HL-60 (cell line): ENCODE measurements around the gene HIP1R.
A peak's percentile ranks its signal among the peaks of the same experiment; 100 is the strongest.

ENCODE experiments used
- DNase-seq, 2 experiments: peaks; one replicate each; pipeline ENCODE4 v3.0.0-alpha.2; 2010 to 2020; ENCODE audit warnings: low read depth in 1 of 2, low spot score in 1 of 2
- H3K27ac ChIP-seq: fragments of 250-450 bp; sonication (Bioruptor Pico); replicated peaks from 2 replicates; pipeline ENCODE4 v1.5.1; 2020; ENCODE audit warnings: mild to moderate bottlenecking, moderate library complexity
- H3K27me3 ChIP-seq: fragments of 250-450 bp; sonication (Bioruptor Pico); 2 replicates; pipeline ENCODE4 v1.5.1; 2021; ENCODE audit warnings: mild to moderate bottlenecking, moderate library complexity; ENCODE audit not compliant: insufficient read depth, poor library complexity, severe bottlenecking
- H3K4me3 ChIP-seq: replicated peaks from 2 replicates; pipeline ENCODE4 v1.5.1; 2011; ENCODE audit warnings: mild to moderate bottlenecking, control low read depth, low read length; ENCODE audit not compliant: insufficient read depth
- GABPA ChIP-seq: IDR thresholded peaks from 2 replicates; pipeline ENCODE4 v1.6.1; 2012; ENCODE audit warnings: low read depth
- POLR2AphosphoS5 ChIP-seq: IDR thresholded peaks from 2 replicates; pipeline ENCODE4 v1.6.1; 2012; ENCODE audit warnings: low read depth
- SPI1 ChIP-seq: IDR thresholded peaks from 2 replicates; pipeline ENCODE4 v1.6.1; 2012; ENCODE audit warnings: low read depth, mild to moderate bottlenecking, borderline replicate concordance
- TF ChIP-seq, protein P1 (sequence below): IDR thresholded peaks from one replicate; pipeline ENCODE4 v1.5.1; 2011; ENCODE audit warnings: low read length, control low read depth, inconsistent platforms; ENCODE audit not compliant: insufficient read depth
- TF ChIP-seq, protein P2 (sequence below): IDR thresholded peaks from 2 replicates; pipeline ENCODE4 v1.6.1; 2012; ENCODE audit warnings: low read depth; ENCODE audit not compliant: insufficient replicate concordance

Gene HIP1R

DNA sequence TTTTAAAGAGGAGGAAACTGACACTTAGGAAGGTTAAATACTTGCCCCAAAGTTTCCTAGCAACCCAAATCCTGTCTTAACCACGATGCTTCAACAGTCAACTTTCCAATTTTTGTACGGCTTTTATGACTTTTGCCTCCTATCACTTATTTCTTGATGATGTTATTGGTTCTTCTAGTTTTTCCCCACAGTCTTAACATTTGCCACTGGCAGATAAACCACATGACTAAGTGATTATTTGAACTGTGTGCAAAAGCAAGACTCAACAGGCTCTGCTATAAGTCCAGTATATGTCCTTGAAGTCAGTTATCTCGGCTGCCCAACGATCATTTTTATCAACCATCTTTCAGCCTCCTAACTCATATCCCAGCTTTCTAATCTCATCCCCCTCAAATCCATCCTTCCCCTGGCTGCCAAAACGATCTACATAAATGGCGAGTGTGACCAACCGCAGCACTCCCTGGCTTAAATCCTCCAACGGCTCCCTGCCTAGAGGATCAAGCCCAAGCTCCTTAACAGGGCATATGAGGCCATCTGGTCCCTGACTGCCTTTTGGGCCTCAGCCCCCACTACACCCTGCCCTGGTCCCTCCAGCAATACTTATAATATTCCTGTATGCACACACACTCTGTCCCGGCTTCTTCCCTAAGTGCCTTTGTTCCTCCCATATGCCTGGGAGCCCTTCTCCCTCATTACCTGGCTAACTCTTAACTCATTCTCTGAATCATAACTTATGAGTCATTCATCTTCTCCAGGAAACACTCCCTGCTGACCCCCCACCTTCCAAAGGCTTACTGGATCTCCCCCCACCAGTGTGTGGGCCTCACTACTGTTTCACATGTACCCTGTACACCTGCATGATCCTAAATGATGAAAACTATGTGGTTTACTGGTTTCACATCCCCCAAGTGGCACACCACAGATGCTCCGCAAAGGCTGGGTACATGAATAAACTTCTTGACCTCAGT, 51.9 kb downstream of the HIP1R start:
- DNase-seq = peak in 1 of 2 experiments; percentile 52
- H3K27ac ChIP-seq = peak overlapping the region; percentile 72; the same call in 1 of the 2 replicates
- TF ChIP-seq SPI1 = no peak
- no peak for TF ChIP-seq POLR2AphosphoS5
- TF ChIP-seq GABPA = no peak
- TF ChIP-seq, protein P1, sequence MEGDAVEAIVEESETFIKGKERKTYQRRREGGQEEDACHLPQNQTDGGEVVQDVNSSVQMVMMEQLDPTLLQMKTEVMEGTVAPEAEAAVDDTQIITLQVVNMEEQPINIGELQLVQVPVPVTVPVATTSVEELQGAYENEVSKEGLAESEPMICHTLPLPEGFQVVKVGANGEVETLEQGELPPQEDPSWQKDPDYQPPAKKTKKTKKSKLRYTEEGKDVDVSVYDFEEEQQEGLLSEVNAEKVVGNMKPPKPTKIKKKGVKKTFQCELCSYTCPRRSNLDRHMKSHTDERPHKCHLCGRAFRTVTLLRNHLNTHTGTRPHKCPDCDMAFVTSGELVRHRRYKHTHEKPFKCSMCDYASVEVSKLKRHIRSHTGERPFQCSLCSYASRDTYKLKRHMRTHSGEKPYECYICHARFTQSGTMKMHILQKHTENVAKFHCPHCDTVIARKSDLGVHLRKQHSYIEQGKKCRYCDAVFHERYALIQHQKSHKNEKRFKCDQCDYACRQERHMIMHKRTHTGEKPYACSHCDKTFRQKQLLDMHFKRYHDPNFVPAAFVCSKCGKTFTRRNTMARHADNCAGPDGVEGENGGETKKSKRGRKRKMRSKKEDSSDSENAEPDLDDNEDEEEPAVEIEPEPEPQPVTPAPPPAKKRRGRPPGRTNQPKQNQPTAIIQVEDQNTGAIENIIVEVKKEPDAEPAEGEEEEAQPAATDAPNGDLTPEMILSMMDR = no peak
- TF ChIP-seq, protein P2, sequence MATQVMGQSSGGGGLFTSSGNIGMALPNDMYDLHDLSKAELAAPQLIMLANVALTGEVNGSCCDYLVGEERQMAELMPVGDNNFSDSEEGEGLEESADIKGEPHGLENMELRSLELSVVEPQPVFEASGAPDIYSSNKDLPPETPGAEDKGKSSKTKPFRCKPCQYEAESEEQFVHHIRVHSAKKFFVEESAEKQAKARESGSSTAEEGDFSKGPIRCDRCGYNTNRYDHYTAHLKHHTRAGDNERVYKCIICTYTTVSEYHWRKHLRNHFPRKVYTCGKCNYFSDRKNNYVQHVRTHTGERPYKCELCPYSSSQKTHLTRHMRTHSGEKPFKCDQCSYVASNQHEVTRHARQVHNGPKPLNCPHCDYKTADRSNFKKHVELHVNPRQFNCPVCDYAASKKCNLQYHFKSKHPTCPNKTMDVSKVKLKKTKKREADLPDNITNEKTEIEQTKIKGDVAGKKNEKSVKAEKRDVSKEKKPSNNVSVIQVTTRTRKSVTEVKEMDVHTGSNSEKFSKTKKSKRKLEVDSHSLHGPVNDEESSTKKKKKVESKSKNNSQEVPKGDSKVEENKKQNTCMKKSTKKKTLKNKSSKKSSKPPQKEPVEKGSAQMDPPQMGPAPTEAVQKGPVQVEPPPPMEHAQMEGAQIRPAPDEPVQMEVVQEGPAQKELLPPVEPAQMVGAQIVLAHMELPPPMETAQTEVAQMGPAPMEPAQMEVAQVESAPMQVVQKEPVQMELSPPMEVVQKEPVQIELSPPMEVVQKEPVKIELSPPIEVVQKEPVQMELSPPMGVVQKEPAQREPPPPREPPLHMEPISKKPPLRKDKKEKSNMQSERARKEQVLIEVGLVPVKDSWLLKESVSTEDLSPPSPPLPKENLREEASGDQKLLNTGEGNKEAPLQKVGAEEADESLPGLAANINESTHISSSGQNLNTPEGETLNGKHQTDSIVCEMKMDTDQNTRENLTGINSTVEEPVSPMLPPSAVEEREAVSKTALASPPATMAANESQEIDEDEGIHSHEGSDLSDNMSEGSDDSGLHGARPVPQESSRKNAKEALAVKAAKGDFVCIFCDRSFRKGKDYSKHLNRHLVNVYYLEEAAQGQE = no peak
- H3K27me3 ChIP-seq = no peaks in the 10 kb centered on the region
- no peak overlapping the region for H3K4me3 ChIP-seq

DNA sequence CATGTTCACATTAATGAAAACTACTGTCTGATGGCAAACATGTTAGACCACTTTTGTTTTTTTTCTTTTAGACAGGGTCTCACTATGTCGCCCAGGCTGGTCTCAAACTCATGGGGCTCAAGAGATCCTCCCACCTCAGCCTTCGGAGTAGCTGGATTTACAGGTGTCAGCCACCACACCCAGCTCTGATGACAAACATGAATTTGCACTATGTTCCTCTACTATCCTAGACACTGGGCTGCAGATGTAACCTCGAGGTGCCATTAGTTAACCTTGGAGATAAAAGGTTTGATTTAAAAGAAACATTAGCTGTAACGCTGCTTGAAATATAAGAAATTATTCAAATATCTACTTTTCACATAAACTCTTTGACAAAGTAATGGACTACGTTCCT, 52.6 kb downstream of the HIP1R start:
- Histone ChIP-seq H3K4me3 (peak overlapping the region; percentile 17), H3K27ac (peak overlapping the region; percentile 72), H3K27me3 (no peaks in the 10 kb centered on the region)
- TF ChIP-seq SPI1 (no peak), GABPA (no peak), POLR2AphosphoS5 (no peak)
- TF ChIP-seq, protein P2 = no peak
- TF ChIP-seq, protein P1 = no peak
- DNase-seq = no peak

DNA sequence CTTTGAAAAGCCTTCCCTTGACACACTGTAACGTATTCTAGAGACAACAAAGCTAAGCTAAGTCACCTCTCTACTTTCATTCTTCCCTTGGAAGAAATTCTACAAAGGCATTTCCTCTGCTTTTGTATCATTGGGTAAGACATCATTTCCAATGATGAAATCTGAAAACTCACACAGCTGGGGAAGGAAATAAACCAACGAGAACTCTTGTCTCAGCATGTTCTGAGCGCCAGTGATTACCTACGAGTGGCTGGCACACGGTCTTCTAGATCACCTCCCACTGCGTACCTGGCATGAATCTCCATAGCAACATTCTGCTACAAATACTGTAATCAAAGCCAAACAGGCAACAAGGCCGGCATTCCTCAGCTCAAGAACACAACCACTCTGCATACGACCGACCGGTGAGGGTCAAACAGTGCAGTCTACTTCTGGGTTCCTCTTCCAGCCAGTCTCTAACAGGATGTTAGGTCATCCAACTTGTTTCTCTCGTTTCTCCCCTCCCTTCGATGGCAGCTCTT, 53.0 kb downstream of the HIP1R start:
- H3K27ac ChIP-seq = peak overlapping the region; percentile 72
- peak overlapping the region; percentile 17 for H3K4me3 ChIP-seq
- peak; percentile 61 to 73 for DNase-seq
- TF ChIP-seq POLR2AphosphoS5 = peak; percentile 37; the same call in 1 of the 2 replicates
- TF ChIP-seq, protein P1 = no peak
- TF ChIP-seq, protein P2 = no peak
- TF ChIP-seq GABPA = no peak
- TF ChIP-seq SPI1 = peak; percentile 58; the same call in 1 of the 2 replicates
- no peaks in the 10 kb centered on the region for H3K27me3 ChIP-seq
